DMS79 (cell line): ENCODE results near the gene ZFP36.
"Not testable (repeated sequence)": the region's sequence is repeated elsewhere in the genome, so short reads cannot be mapped to it uniquely, and the experiment has no call there.

ENCODE experiments used
- DNase-seq: peaks from one replicate; lab custom pipeline; 2025; lab: John Stamatoyannopoulos, UW

The ZFP36 gene

DNA sequence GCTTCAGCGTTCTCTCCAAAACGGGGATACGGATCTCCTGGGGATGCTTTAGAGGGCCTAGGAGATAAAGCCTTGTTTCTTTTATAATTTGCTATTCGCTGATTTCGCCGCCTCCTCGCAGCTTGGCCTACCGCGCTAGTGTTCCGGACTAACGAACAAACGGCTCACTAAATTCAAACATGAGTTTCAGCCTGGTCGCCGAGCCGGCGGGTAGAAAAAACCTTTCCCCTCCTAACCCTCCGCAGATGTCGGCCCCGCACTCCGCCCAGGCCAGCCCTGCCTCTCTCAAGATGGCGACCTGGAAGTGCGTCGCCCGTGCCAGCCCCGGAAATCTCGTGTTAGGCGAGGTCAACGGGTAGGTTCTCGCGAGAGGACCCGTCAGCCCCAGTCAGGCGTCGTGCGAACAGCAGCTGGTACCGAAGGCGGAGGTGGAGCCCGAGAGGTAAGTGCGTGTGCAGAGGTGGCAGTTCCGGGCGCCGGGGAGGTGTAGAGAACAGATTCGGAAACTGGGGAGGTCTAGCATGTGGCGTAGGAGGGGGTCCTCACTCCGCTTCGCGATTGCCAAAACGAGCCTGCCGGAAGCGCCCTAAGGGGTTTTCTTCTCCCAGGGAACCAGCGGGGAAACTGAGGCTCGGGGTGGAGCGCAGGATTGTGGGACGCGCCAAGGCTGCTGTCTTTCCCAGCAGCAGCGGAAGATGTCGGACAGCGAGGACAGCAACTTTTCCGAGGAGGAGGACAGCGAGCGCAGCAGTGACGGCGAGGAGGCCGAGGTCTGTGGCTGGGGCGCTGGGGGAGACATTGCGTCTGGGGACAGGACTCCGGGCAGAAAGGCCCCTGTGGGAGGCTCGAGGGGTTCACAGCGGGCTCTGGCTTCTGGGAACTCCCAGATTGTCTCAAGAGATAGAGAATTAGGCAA lies 38.8 kb downstream of the ZFP36 start, which contains the start of gene SUPT5H:
Gene SUPT5H, plus strand, starts transcription at position 387 of the 916 bp plus-strand sequence. Its CDS starts 309 bp downstream, at position 696.
- DNase-seq: peak; percentile 97

DNA sequence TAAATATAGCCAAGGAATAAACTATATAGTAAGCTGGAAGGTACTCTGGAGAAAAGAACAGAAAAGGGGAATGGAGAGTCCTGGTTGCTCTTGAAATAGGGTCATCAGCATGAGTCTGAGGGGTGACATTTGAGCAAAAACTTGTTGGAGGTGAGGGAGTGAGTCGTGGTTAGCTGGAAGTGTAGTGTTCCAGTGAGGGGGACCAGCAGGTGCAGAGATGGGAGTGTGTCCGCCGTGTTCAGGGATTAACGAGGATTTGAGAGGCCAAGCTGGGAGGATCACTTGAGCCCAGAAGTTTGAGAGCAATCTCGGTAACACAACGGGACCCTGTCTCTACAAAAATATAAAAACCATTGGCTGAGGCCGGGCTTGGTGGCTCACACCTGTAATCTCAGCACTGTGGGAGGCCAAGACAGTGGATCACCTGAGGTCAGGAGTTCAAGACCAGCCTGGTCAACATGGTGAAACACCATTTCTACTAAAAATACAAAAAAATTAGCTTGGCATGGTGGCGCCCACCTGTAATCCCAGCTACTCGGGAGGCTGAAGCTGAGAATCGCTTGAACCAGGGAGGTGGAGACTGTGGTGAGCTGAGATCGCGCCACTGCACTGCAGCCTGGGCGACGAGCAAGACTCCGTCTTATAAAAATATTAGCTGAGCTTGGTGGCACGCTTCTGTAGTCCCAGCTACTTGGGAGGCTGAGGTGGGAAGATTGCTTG lies 39.9 kb downstream of the ZFP36 start:
- DNase-seq: no peak

DNA sequence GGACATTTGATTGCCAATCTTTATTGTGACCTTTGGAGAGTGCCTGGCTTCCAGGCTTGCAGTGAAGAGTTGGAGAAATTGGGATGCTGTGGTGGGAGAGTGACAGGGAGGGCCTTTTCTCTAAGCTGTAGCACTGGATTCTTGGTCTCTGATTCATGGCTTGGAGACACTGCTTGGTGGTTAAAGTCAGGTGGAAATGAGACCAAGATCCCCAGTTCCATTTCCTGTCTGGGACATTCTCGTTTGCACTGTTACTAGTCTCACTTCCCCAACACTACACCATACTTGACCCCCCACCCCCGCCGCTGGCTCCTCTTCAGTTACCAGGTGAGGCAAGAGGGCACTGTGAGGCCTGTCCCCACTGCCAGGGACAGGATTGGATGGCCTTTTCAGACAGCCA lies 41.6 kb downstream of the ZFP36 start:
- DNase-seq: no peak

DNA sequence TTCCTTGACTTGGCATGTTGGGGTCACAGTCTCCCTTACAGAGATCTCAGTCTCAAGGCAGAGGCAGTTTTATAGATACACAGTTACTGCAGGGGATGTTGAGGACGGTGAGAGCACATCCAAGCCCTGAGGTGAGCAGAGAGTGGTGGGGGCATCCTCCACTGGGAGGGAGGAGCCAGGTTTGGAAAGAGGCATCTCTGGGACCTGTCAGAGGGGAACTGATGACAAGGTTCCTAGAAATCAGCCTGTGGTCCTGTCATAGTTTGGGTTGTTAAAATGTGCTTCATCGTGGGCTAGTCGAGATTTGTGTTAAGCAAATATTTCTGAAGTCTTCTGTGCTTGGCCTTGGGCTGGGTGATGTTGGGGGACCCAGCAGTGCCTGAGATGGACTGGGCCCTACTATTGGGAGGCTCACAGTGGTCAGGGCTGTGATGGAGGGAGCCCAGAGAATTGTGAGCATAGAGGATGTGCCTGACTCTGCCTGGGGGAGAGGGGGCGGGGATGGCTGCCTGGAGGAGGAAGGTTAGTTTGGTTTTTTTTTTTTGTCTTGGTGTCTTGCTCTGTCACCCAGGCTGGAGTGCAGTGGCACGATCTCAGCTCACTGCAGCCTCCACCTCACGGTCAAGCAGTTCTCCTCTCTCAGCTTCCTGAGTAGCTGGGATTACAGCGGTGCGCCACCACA lies 42.6 kb downstream of the ZFP36 start:
- no peak for DNase-seq

DNA sequence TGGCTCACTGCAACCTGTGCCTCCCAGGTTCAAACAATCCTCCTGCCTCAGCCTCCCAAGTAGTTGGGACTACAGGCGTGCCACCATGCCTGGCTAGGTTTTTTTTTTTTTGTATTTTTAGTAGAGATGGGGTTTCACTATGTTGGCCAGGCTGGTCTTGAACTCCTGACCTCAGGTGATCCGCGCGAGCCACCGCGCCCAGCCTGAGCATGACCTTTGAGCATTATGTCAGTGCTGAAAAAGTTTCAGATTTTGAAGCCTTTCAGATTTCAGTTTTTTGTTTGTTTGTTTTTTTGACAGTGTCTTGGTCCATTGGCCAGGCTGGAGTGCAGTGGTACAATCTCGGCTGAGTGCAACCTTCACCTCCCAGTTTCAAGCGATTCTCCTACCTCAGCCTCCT lies 44.6 kb downstream of the ZFP36 start:
- DNase-seq: not testable (repeated sequence)
